Brain microvascular endothelial cell (primary cell): Measurements from ENCODE around the gene LRRFIP2.
"Not testable (repeated sequence)": the region's sequence is repeated elsewhere in the genome, so short reads cannot be mapped to it uniquely, and the experiment has no call there.

Experiments used
- DNase-seq: peaks from one replicate; pipeline ENCODE4 v3.0.0-alpha.2; 2020
- H3K27ac ChIP-seq: fragments of 250-450 bp; sonication (Bioruptor Pico); 2 replicates; pipeline ENCODE4 v1.5.1; 2020; ENCODE audit warnings: mild to moderate bottlenecking, moderate library complexity
- H3K27me3 ChIP-seq: fragments of 250-450 bp; sonication (Bioruptor Pico); replicated peaks from 2 replicates; pipeline ENCODE4 v1.5.1; 2020; ENCODE audit warnings: mild to moderate bottlenecking
- H3K36me3 ChIP-seq: fragments of 250-450 bp; sonication (Bioruptor Pico); replicated peaks from 2 replicates; pipeline ENCODE4 v1.5.1; 2020; ENCODE audit warnings: mild to moderate bottlenecking
- H3K4me3 ChIP-seq: 2 replicates; pipeline ENCODE4 v1.5.1; 2011; ENCODE audit warnings: low read depth, mild to moderate bottlenecking, control low read depth, low read length, moderate library complexity
- CTCF ChIP-seq: IDR thresholded peaks from 2 replicates; pipeline ENCODE4 v1.5.1; 2011; ENCODE audit warnings: low read depth, mild to moderate bottlenecking, moderate library complexity, low read length, control low read depth, inconsistent platforms; ENCODE audit errors: missing control alignments
- in situ Hi-C: cut with HindIII; loops from 2 replicates; pipeline ENCODE4 v1.10.0; 2017; ENCODE audit warnings: low sequenced_read_pairs, low pct_ligation_motif_present

Gene LRRFIP2

DNA sequence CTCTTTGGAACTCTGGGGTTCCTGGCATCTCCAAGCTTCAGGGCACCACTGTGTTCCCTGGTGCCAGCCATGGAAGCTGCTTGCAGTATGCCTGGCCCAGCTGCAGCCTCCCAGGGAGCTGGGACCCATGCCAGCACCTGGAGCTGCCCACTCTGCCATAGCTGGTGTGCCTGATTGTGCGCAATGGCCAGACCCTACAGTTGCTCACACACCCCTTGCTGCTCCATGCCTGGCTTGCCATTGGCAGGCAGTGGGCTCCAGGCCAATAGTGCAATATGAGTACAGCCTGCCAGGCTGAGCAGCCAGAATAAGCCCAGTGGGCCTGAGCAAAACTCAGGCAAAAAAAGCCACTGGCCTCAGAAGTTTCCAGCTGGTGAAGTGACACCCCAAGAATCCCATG, 43.8 kb upstream of the LRRFIP2 start:
- DNase-seq, result no peak
- in situ Hi-C loops, result loop anchor here (25.0 kb wide), 1 partner anchor 181 kb away; no protein-coding TSS in a partner anchor
- H3K27ac ChIP-seq, result no peak overlapping the region
- no peak overlapping the region for H3K4me3 ChIP-seq
- no peaks in the 10 kb centered on the region for H3K27me3 ChIP-seq
- no peaks in the 10 kb centered on the region for H3K36me3 ChIP-seq
- TF ChIP-seq CTCF, result no peak

DNA sequence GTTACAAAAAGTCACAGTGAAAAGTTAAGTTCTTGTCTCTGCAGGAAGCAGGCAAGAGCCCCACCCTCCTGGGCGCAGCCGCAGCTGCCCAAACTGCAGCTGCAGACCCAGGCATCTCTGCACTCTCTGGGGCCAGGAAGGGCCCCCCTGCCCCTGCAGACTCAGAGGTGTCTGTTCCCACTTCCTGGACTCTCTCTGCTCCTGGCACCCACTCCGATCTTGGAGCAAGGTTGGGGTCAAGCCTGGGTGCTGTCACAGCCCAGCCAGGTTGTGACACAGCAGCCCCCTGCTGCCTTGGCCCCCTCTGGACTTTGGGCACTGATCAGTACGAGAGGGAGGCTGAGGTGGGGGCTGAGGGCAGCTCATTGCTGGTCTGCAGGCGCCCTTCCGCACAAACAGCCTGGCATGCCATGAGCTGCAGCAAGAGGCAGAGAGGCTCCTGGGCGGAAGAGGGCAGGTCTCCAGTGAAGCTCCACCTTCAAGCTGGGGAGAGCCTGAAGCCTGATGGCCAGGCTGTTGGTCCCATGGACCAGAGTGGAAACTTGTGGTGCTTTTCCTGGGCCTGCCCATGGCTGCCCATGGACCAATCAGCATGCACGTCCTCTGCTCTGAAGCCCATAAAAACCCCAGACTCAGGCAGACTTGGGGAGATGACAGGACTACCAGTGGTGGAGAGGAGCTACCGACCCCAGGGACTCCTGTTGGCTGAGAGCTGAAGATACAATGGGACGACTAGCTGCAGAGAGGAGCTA, 42.9 kb upstream of the LRRFIP2 start:
- Histone ChIP-seq H3K27ac (no peak overlapping the region), H3K4me3 (no peak overlapping the region), H3K27me3 (no peaks in the 10 kb centered on the region), H3K36me3 (no peaks in the 10 kb centered on the region)
- in situ Hi-C loops, result loop anchor here (25.0 kb wide), 1 partner anchor 180 kb away; no protein-coding TSS in a partner anchor
- TF ChIP-seq CTCF, result no peak
- DNase-seq, result no peak

DNA sequence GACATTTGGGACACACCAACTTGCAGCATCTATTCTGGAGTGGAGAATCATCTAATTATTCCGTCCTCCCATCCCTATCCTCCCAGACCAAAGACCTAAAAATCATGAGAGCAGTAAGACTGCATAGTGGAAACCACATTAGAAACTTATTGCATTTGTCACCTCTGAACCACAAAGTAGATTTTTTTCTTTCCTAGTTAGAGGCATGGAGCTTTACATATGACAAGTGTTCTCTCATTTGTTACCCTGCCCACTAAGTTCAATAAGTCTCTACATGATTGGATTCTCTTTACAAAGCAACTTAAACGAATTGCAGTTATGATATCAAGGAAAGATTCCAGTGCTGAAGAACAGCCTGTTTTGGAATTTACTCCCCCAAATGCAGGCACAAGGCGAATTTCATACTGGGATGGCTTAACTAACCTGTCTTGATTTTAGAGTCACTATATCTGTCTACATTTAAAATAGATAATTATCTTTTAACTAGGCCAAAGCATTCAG, 42.3 kb upstream of the LRRFIP2 start:
- in situ Hi-C loops, result loop anchor here (25.0 kb wide), 1 partner anchor 179 kb away; no protein-coding TSS in a partner anchor
- Histone ChIP-seq H3K4me3 (no peak overlapping the region), H3K27me3 (no peaks in the 10 kb centered on the region), H3K27ac (no peak overlapping the region), H3K36me3 (no peaks in the 10 kb centered on the region)
- DNase-seq, result no peak
- TF ChIP-seq CTCF, result no peak

GRCh38 chr3:37214076-37214475, 39.7 kb upstream of the LRRFIP2 start:
- no peak overlapping the region for H3K27ac ChIP-seq
- H3K27me3 ChIP-seq, result no peaks in the 10 kb centered on the region
- TF ChIP-seq CTCF, result no peak
- in situ Hi-C loops, result loop anchor here (25.0 kb wide), 1 partner anchor 177 kb away; no protein-coding TSS in a partner anchor
- H3K4me3 ChIP-seq, result no peak overlapping the region
- no peak for DNase-seq
- no peaks in the 10 kb centered on the region for H3K36me3 ChIP-seq

GRCh38 chr3:37210230-37210629, 35.8 kb upstream of the LRRFIP2 start:
- no peak for DNase-seq
- Histone ChIP-seq H3K4me3 (no peak overlapping the region), H3K27me3 (no peaks in the 10 kb centered on the region), H3K36me3 (no peaks in the 10 kb centered on the region), H3K27ac (no peak overlapping the region)
- no peak for TF ChIP-seq CTCF
- in situ Hi-C loops, result loop anchor here (25.0 kb wide), 1 partner anchor 173 kb away; no protein-coding TSS in a partner anchor

- in situ Hi-C loops, result loop anchor here (25.0 kb wide), 1 partner anchor 171 kb away; no protein-coding TSS in a partner anchor
These were observed 34.2 kb upstream of the LRRFIP2 start for GRCh38 chr3:37208576-37208975.

DNA sequence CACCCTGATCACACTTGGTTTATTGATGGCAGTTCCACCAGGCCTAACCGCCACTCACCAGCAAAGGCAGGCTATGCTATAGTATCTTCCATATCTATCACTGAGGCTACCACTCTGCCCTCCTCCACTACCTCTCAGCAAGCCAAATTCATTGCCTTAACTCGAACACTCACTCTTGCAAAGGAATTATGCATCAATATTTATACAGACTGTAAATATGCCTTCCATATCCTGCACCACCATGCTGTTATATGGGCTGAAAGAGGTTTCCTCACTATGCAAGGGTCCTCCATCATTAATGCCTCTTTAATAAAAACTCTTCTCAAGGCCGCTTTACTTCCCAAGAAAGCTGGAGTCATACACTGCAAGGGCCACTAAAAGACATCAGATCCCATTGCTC, 33.6 kb upstream of the LRRFIP2 start:
- not testable (repeated sequence) for H3K36me3 ChIP-seq, DNase-seq, H3K4me3 ChIP-seq, H3K27me3 ChIP-seq, H3K27ac ChIP-seq
- in situ Hi-C loops, result loop anchor here (25.0 kb wide), 1 partner anchor 171 kb away; no protein-coding TSS in a partner anchor

More at GRCh38 chr3:37208576-37208975, 34.2 kb upstream of the LRRFIP2 start:
- H3K27ac ChIP-seq, H3K36me3 ChIP-seq, H3K27me3 ChIP-seq, H3K4me3 ChIP-seq, DNase-seq: not testable (repeated sequence)

GRCh38 chr3:37206041-37206440, 31.7 kb upstream of the LRRFIP2 start:
- in situ Hi-C loops, result loop anchor here (25.0 kb wide), 1 partner anchor 169 kb away; no protein-coding TSS in a partner anchor
- not testable (repeated sequence) for H3K36me3 ChIP-seq, H3K4me3 ChIP-seq, H3K27me3 ChIP-seq, H3K27ac ChIP-seq
- peak; percentile 60 for DNase-seq
